ENCODE measurements around the gene ELP6.

The ELP6 gene

DNA sequence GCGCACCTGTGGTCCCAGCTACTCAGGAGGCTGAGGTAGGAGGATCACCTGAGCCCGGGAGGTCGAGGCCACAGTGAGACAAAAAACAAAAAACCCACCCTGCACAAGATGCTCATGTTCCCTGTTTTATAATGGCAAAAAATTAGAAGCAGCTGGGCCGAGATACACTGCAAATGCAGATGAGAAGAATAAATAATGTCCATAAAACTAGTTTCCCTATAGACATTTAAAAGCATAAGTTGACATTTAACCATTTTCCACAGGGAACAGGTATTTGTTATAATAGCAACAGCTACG, 37.2 kb downstream of the ELP6 start:
- H3K4me2 ChIP-seq (ENCODE audit: low read length), result peak overlapping the region; percentile 83

DNA sequence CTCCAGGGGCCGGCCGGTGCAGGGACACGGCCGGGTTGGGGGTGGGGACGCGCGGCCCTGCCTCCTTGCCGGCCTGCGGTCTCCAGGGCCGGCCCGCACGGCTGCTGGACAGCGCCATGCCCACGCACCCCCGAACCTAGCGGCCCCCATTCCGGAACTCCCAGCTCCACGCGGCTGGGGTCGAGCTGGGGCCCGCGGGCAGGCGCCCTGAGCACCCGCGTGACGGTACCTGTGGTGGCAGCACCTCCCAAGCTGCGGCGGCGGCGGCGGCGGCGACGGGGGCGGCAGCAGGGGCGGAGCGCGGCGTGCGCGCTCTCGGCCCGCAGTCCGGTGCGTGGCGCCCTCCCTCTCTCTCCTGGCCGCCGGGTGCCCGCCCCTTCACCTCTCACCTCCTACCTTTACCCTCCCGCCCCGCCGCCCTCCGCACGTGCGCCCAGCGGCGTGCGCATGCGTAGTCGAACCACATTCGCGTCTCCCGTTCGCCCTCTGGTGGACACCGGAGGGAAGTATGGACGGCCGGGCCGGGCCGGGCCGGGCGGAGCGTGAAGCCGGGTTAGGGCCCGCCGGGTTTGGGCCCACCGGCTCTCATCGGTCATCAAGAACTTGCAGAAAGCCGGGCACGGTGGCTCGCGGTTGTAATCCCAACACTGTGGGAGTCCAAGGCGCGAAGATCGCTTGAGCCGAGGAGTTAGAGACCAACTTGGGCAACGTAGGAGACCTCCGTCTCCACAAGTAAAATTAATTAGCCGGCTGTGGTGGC, 37.8 kb downstream of the ELP6 start, which contains the start of gene SCAP:
Gene SCAP (minus strand): TSS at position 372 of the 760 bp plus-strand sequence. CDS start 32,948 bp downstream, outside the sequence.
- H3K36me3 ChIP-seq (ENCODE audit: control insufficient read depth, low read length), result peaks cover 10% of the 10 kb centered on the region
- peaks cover 49% of the 10 kb centered on the region for H3K79me2 ChIP-seq (ENCODE audit: control insufficient read depth, low read length)
- H3K9me2 ChIP-seq (replicated peaks; ENCODE audit: control insufficient read depth, low read length), result no peaks in the 10 kb centered on the region
- no peaks in the 10 kb centered on the region for H3K9me3 ChIP-seq (ENCODE audit: control insufficient read depth, insufficient read depth, low read length)
- H3F3A ChIP-seq (ENCODE audit: control insufficient read depth, insufficient read depth), result no peaks in the 10 kb centered on the region
- no peaks in the 10 kb centered on the region for H3K27me3 ChIP-seq (ENCODE audit: control insufficient read depth, low read length)
- TF ChIP-seq, protein P1, sequence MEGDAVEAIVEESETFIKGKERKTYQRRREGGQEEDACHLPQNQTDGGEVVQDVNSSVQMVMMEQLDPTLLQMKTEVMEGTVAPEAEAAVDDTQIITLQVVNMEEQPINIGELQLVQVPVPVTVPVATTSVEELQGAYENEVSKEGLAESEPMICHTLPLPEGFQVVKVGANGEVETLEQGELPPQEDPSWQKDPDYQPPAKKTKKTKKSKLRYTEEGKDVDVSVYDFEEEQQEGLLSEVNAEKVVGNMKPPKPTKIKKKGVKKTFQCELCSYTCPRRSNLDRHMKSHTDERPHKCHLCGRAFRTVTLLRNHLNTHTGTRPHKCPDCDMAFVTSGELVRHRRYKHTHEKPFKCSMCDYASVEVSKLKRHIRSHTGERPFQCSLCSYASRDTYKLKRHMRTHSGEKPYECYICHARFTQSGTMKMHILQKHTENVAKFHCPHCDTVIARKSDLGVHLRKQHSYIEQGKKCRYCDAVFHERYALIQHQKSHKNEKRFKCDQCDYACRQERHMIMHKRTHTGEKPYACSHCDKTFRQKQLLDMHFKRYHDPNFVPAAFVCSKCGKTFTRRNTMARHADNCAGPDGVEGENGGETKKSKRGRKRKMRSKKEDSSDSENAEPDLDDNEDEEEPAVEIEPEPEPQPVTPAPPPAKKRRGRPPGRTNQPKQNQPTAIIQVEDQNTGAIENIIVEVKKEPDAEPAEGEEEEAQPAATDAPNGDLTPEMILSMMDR (IDR thresholded peaks at IDR 0.05; ENCODE audit: low read depth, low read length, poor library complexity, severe bottlenecking), result peak; percentile 84
- no peak for TF ChIP-seq EZH2phosphoT487 (IDR thresholded peaks at IDR 0.05; ENCODE audit: borderline replicate concordance, low read length)
- no peaks in the 10 kb centered on the region for H4K20me1 ChIP-seq (ENCODE audit: control insufficient read depth, insufficient read depth, low read depth, low read length)
- H3K4me1 ChIP-seq (ENCODE audit: control insufficient read depth, low read length), result peaks cover 25% of the 10 kb centered on the region
- peak within 1 kb of the TSS; percentile 83 for H3K4me2 ChIP-seq (ENCODE audit: low read length)
- peak within 1 kb of the TSS; percentile 97 for H3K4me3 ChIP-seq (ENCODE audit: low read length)
- peak within 1 kb of the TSS; percentile 16; the same call in 1 of the 2 replicates for H3K27ac ChIP-seq (ENCODE audit: low read depth, low read length)

More for the DNA sequence above, 37.2 kb downstream of the ELP6 start:
- H3K79me2 ChIP-seq (ENCODE audit: control insufficient read depth, low read length), result peaks cover 44% of the 10 kb centered on the region
- H3F3A ChIP-seq (ENCODE audit: control insufficient read depth, insufficient read depth), result no peaks in the 10 kb centered on the region
- peak overlapping the region; percentile 97 for H3K4me3 ChIP-seq (ENCODE audit: low read length)
- H3K36me3 ChIP-seq (ENCODE audit: control insufficient read depth, low read length), result peaks cover 10% of the 10 kb centered on the region
- TF ChIP-seq EZH2phosphoT487 (IDR thresholded peaks at IDR 0.05; ENCODE audit: borderline replicate concordance, low read length), result no peak
- TF ChIP-seq, protein P1 (IDR thresholded peaks at IDR 0.05; ENCODE audit: low read depth, low read length, poor library complexity, severe bottlenecking), result no peak
- H3K9me2 ChIP-seq (replicated peaks; ENCODE audit: control insufficient read depth, low read length), result no peaks in the 10 kb centered on the region
- no peak overlapping the region for H3K27ac ChIP-seq (ENCODE audit: low read depth, low read length)
- H4K20me1 ChIP-seq (ENCODE audit: control insufficient read depth, insufficient read depth, low read depth, low read length), result no peaks in the 10 kb centered on the region
- H3K27me3 ChIP-seq (ENCODE audit: control insufficient read depth, low read length), result no peaks in the 10 kb centered on the region
- no peaks in the 10 kb centered on the region for H3K9me3 ChIP-seq (ENCODE audit: control insufficient read depth, insufficient read depth, low read length)
- peaks cover 25% of the 10 kb centered on the region for H3K4me1 ChIP-seq (ENCODE audit: control insufficient read depth, low read length)

DNA sequence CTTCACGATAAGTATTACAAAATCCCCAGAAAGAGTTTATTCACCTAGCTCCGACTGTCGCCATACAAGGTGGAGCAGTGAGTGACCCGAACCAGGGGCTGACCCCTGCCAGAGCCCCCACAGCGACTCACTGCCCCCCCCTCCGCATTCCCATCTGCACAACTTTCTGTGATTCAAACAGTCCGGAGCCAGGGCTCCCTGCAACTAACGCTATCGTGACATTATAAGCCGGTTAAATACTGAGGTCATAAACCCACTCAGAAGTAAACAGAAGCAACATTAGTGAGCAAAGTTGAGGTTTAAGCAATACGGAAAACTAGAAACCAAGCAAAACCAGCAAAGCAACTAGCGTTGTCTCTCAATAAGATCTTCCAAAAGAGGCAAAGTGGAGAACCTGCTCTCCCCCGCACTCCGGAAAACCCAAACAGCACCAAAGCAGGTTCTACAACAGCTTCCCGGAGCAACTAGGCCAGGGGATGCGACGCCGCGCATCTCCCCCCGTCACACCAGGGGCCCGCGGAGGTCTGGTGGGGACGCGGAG, 38.4 kb downstream of the ELP6 start:
- TF ChIP-seq EZH2phosphoT487 (IDR thresholded peaks at IDR 0.05; ENCODE audit: borderline replicate concordance, low read length), result no peak
- TF ChIP-seq, protein P1 (IDR thresholded peaks at IDR 0.05; ENCODE audit: low read depth, low read length, poor library complexity, severe bottlenecking), result no peak
- Histone ChIP-seq H3K79me2 (ENCODE audit: control insufficient read depth, low read length) (peaks cover 56% of the 10 kb centered on the region), H4K20me1 (ENCODE audit: control insufficient read depth, insufficient read depth, low read depth, low read length) (no peaks in the 10 kb centered on the region)

More for the DNA sequence above, 38.4 kb downstream of the ELP6 start:
- no peaks in the 10 kb centered on the region for H3K9me2 ChIP-seq (replicated peaks; ENCODE audit: control insufficient read depth, low read length)
- H3K4me1 ChIP-seq (ENCODE audit: control insufficient read depth, low read length), result peaks cover 25% of the 10 kb centered on the region
- no peaks in the 10 kb centered on the region for H3F3A ChIP-seq (ENCODE audit: control insufficient read depth, insufficient read depth)
- no peaks in the 10 kb centered on the region for H3K27me3 ChIP-seq (ENCODE audit: control insufficient read depth, low read length)
- H3K4me2 ChIP-seq (ENCODE audit: low read length), result peak overlapping the region; percentile 83
- H3K4me3 ChIP-seq (ENCODE audit: low read length), result peak overlapping the region; percentile 97
- peaks cover 12% of the 10 kb centered on the region for H3K36me3 ChIP-seq (ENCODE audit: control insufficient read depth, low read length)
- no peaks in the 10 kb centered on the region for H3K9me3 ChIP-seq (ENCODE audit: control insufficient read depth, insufficient read depth, low read length)
- H3K27ac ChIP-seq (ENCODE audit: low read depth, low read length), result peak overlapping the region; percentile 16; the same call in 1 of the 2 replicates
